ENCODE measurements around the gene KIF5C.

DNA sequence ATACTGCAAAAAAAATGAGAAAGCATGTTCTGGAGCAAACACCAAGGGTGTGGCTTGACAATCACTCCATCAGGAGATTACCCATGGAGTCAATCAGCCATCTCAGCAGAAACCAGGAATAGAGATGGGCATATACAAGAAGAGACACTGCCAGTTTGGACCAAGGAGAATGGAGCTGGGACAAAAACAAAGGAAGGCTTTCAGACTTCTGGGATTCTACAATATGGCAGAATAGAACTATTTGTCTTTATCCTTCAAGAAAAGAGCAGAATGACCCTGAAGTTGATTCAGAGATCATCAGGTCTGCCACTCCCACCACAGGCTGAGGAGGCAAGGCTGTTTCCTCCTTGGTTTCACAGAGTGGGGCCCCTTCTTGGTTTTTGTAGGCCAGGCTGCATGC, 48.2 kb upstream of the KIF5C start:
- TF ChIP-seq ZNF274 (IDR thresholded peaks at IDR 0.05; ENCODE audit: low read depth, low read length), result no peak
- TF ChIP-seq SUZ12 (IDR thresholded peaks at IDR 0.05; ENCODE audit: extremely low read depth, insufficient read depth, insufficient read length), result no peak

All from NT2/D1 (cell line).